Right atrium auricular region (tissue), 2 donors: Measurements from ENCODE around the gene ARHGEF11. TPM values are rescaled to one million over a fixed set of nuclear protein-coding genes. Genes with fewer than 3 reads are reported as not detected.

Experiments
- DNase-seq: peaks from one replicate; pipeline ENCODE4 v3.0.0-alpha.2; 2019; ENCODE audit warnings: low spot score
- H3K27ac ChIP-seq, 2 donors: fragments of 200-600 bp; sonication (generic); 1 replicate in 1 of 2; 2 replicates in 1 of 2; pipeline ENCODE4 v1.5.1; 2016 to 2019
- H3K27me3 ChIP-seq, 2 donors: fragments of 200-600 bp; sonication (generic); one replicate each; pipeline versions ENCODE4 v1.5.1 to v1.6.0; 2017 to 2019
- H3K36me3 ChIP-seq: fragments of 200-600 bp; sonication (generic); one replicate; pipeline ENCODE4 v1.5.1; 2016
- H3K4me1 ChIP-seq, 2 donors: fragments of 200-600 bp; sonication (generic); one replicate each; pipeline versions ENCODE4 v1.5.1 to v1.6.0; 2017 to 2019
- H3K4me3 ChIP-seq, 2 donors: fragments of 200-600 bp; sonication (generic); 1 replicate in 1 of 2; 2 replicates in 1 of 2; pipeline ENCODE4 v1.5.1; 2017 to 2019; ENCODE audit warnings: mild to moderate bottlenecking in 1 of 2, moderate library complexity in 1 of 2
- H3K9me3 ChIP-seq, 2 donors: fragments of 200-600 bp; sonication (generic); one replicate each; pipeline ENCODE4 v1.5.1; 2019
- CTCF ChIP-seq, 2 donors: fragments of 200-600 bp; sonication (generic); IDR thresholded peaks; one replicate each; pipeline ENCODE4 v1.5.1; 2019; ENCODE audit warnings: antibody characterized with exemption in 2 of 2
- total RNA-seq, 2 donors: library from RNA; depleted of rRNA; stranded (reverse); fragments of >200 nt; gene quantifications; one replicate each; pipeline ENCODE4 v1.1.0, GENCODE V29; 2016

ARHGEF11 gene
- total RNA-seq, 2 donors from 2014 or later, result 26.6 to 33.5 TPM

DNA sequence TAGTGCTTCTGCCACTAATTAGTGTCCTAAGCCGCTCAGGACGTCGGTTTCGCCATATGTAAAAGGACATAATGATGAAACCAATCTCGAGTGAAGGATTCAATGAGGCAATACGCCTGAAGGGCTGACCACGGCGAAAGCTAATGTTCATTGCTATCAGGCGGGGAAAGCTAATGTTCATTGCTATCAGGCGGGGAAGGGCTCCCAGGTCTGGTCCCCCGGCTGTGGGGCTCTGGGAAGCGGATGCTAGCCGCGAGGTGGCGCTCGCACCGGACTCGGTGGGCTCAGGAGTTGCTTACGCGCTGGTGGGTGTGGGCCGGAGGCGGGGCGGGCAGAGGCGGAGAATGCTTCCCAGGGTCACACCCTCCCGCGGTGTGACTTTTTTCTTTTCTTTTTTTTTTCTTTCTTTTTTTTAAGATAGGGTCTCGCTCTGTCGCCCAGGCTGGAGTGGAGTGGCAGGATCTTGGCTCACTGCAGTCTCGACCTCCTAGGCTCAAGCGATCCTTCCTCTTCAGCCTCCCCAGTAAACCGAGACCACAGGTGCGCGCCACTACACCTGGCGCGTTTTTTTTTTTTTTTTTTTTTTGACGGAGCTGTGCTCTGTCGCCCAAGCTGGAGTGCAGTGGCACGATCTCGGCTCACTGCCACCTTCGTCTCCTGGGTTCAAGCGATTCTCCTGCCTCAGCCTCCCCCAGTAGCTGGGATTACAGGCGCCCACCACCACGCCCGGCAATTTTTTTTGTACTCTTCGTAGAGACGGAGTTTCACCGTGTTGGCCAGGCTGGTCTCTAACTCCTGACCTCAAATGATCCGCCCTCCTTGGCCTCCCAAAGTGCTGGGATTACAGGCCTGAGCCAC is 153.1 kb downstream of the ARHGEF11 start:
- Histone ChIP-seq H3K9me3 (no peaks in the 10 kb centered on the region), H3K4me3 (peak overlapping the region; percentile 12 to 59), H3K36me3 (no peaks in the 10 kb centered on the region), H3K27me3 (no peaks in the 10 kb centered on the region), H3K27ac (peak overlapping the region; percentile 85 to 90), H3K4me1 (peaks cover 0 to 47% of the 10 kb centered on the region in 2 donors)
- peak; percentile 90 for DNase-seq
- TF ChIP-seq CTCF (IDR thresholded peaks at IDR 0.05), result peak; percentile 84 to 93

DNA sequence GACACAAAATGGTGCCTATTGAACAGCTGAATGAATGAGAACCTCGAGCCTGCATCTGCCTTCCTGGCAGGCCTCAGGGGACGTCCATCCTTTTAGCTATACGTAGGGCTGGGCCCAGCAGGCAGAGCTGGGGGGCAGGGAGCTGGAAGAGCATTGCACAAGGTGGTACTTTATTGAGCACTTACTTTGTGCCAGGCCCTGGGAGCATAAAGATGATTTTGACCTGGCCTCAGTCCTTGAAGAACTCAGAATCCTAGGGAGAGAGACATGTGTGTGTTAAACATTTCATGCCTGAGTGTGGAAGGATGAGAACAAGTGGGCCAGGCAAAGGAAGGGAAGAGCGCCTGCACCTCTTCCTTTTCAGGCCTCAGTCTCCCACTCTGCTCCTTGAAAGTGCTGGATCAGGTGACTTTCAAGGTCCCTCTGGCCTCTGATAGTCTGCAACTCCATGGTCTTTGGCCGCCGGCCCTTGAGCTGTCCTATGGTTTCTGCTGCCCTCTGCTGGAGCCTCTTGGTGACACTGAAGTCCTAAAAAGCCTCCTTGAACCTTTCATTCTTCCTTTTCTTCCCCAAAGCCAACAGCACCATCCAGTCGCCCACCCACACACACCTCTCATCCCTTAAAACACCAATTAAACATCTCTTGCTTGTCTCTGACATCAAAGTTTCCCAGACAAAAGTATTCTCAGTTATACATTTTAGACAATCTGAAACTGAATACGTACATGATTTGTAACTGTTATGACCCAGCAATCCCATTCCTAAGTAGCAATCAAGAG is 155.6 kb downstream of the ARHGEF11 start:
- Histone ChIP-seq H3K4me3 (no peak overlapping the region), H3K36me3 (no peaks in the 10 kb centered on the region), H3K9me3 (no peaks in the 10 kb centered on the region), H3K4me1 (peaks cover 0 to 23% of the 10 kb centered on the region in 2 donors), H3K27ac (no peak overlapping the region), H3K27me3 (no peaks in the 10 kb centered on the region)
- TF ChIP-seq CTCF (IDR thresholded peaks at IDR 0.05), result peak; percentile 64 to 85
- peak; percentile 84 for DNase-seq

- Histone ChIP-seq H3K36me3 (no peaks in the 10 kb centered on the region), H3K4me1 (peaks cover 0 to 10% of the 10 kb centered on the region in 2 donors), H3K9me3 (no peaks in the 10 kb centered on the region), H3K4me3 (no peak overlapping the region), H3K27me3 (no peaks in the 10 kb centered on the region), H3K27ac (no peak overlapping the region)
- DNase-seq, result no peak
- no peak for TF ChIP-seq CTCF (IDR thresholded peaks at IDR 0.05)
Measured at GRCh38 chr1:156887734-156888133, 157.8 kb downstream of the ARHGEF11 start.

DNA sequence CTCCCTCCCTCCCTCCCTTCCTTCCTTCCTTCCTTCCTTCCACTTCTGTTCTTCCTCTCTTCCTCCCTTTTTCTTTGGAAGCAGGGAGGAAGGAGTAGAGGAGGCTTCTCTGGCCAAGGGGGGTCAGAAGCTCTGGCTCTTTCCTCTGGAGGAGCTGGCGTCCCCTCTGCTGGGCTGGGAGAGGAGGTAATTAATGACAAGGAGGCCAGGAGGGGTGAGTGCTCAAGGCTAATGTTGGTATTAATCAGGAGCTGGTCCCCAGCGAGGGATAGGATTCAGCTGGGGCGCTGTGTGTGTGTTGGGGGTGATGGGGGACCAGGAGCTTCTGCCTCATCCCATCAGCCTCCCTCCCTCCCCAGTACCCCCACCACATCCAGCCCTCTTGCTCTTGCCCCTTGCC is 158.2 kb downstream of the ARHGEF11 start:
- Histone ChIP-seq H3K27ac (no peak overlapping the region), H3K9me3 (no peaks in the 10 kb centered on the region), H3K4me3 (no peak overlapping the region), H3K27me3 (no peaks in the 10 kb centered on the region), H3K36me3 (no peaks in the 10 kb centered on the region), H3K4me1 (peaks cover 0 to 6% of the 10 kb centered on the region in 2 donors)
- TF ChIP-seq CTCF (IDR thresholded peaks at IDR 0.05), result no peak
- DNase-seq, result no peak

- Histone ChIP-seq H3K4me1 (peaks cover 0 to under 1% of the 10 kb centered on the region in 2 donors), H3K27ac (no peak overlapping the region), H3K4me3 (no peak overlapping the region), H3K27me3 (no peaks in the 10 kb centered on the region), H3K36me3 (no peaks in the 10 kb centered on the region), H3K9me3 (no peaks in the 10 kb centered on the region)
- no peak for TF ChIP-seq CTCF (IDR thresholded peaks at IDR 0.05)
- DNase-seq, result no peak
Measured at GRCh38 chr1:156886583-156887281, 158.8 kb downstream of the ARHGEF11 start.
